ENCODE measurements around the gene TGFB2.
A peak's percentile ranks its signal among the peaks of the same experiment; 100 is the strongest.

The TGFB2 gene

GRCh38 chr1:218456444-218456843 is 111.3 kb downstream of the TGFB2 start:
- intact Hi-C loops (cut with DNase I; ENCODE audit: low total_unique reads): no loop called here
- DNase-seq: no peak
- TF ChIP-seq CTCF (IDR thresholded peaks at IDR 0.05): no peak
- Histone ChIP-seq H3K36me3 (no peaks in the 10 kb centered on the region), H3K27ac (no peak overlapping the region), H3K4me3 (no peak overlapping the region), H3K4me1 (peaks cover 0 to 30% (median 20%) of the 10 kb centered on the region in 4 donors), H3K9me3 (no peaks in the 10 kb centered on the region), H3K27me3 (no peaks in the 10 kb centered on the region)

GRCh38 chr1:218459450-218459849 is 114.3 kb downstream of the TGFB2 start:
- Histone ChIP-seq H3K27ac (peak overlapping the region; percentile 68 to 84), H3K27me3 (no peaks in the 10 kb centered on the region), H3K36me3 (no peaks in the 10 kb centered on the region), H3K9me3 (no peaks in the 10 kb centered on the region), H3K4me1 (peaks cover 0 to 56% (median 38%) of the 10 kb centered on the region in 4 donors), H3K4me3 (peak overlapping the region in 1 of 2 donors; percentile 15)
- DNase-seq: peak in 1 of 2 donors; percentile 66
- no peak for TF ChIP-seq CTCF (IDR thresholded peaks at IDR 0.05)
- intact Hi-C loops (cut with DNase I; ENCODE audit: low total_unique reads): no loop called here

GRCh38 chr1:218459878-218460711 is 115.0 kb downstream of the TGFB2 start:
- peak overlapping the region; percentile 68 to 84 for H3K27ac ChIP-seq

GRCh38 chr1:218461351-218461750 is 116.2 kb downstream of the TGFB2 start:
- Histone ChIP-seq H3K36me3 (no peaks in the 10 kb centered on the region), H3K4me3 (no peak overlapping the region), H3K27ac (peak overlapping the region; percentile 68 to 84), H3K9me3 (no peaks in the 10 kb centered on the region), H3K27me3 (no peaks in the 10 kb centered on the region), H3K4me1 (peaks cover 0 to 65% (median 40%) of the 10 kb centered on the region in 4 donors)
- no peak for TF ChIP-seq CTCF (IDR thresholded peaks at IDR 0.05)
- DNase-seq: no peak
- intact Hi-C loops (cut with DNase I; ENCODE audit: low total_unique reads): loop anchor here (5.0 kb wide), 1 partner anchor 114 kb away; the partner anchor contains the start of gene TGFB2

More at GRCh38 chr1:218459878-218460711, 115.0 kb downstream of the TGFB2 start:
- H3K27me3 ChIP-seq: no peaks in the 10 kb centered on the region
- no peaks in the 10 kb centered on the region for H3K36me3 ChIP-seq
- TF ChIP-seq CTCF (IDR thresholded peaks at IDR 0.05): no peak
- intact Hi-C loops (cut with DNase I; ENCODE audit: low total_unique reads): loop anchor here (5.0 kb wide), 1 partner anchor 113 kb away; the partner anchor contains the start of gene TGFB2
- peak overlapping the region in 1 of 2 donors; percentile 15 for H3K4me3 ChIP-seq
- DNase-seq: peak; percentile 39 to 70
- no peaks in the 10 kb centered on the region for H3K9me3 ChIP-seq
- H3K4me1 ChIP-seq: peaks cover 0 to 59% (median 38%) of the 10 kb centered on the region in 4 donors

GRCh38 chr1:218462116-218462515 is 117.0 kb downstream of the TGFB2 start:
- Histone ChIP-seq H3K4me3 (no peak overlapping the region), H3K4me1 (peaks cover 0 to 73% (median 42%) of the 10 kb centered on the region in 4 donors), H3K27me3 (no peaks in the 10 kb centered on the region), H3K36me3 (no peaks in the 10 kb centered on the region), H3K27ac (peak overlapping the region; percentile 77 to 84), H3K9me3 (no peaks in the 10 kb centered on the region)
- no peak for DNase-seq
- intact Hi-C loops (cut with DNase I; ENCODE audit: low total_unique reads): loop anchor here (5.0 kb wide), 1 partner anchor 115 kb away; the partner anchor contains the start of gene TGFB2
- TF ChIP-seq CTCF (IDR thresholded peaks at IDR 0.05): no peak
